Stomach (tissue), 4 donors: ENCODE results near the gene EDEM2.

ENCODE experiments used
- EP300 ChIP-seq: sonication (generic); formaldehyde crosslinking; IDR thresholded peaks from one replicate; pipeline ENCODE4 v1.6.1; 2017; ENCODE audit warnings: antibody characterized with exemption
- POLR2AphosphoS5 ChIP-seq, 3 donors: sonication (generic); formaldehyde crosslinking; IDR thresholded peaks; one replicate each; pipeline ENCODE4 v1.6.1; 2016; ENCODE audit warnings: antibody characterized with exemption in 3 of 3
- TF ChIP-seq, protein P1 (sequence below), 7 experiments: fragments of 450-650 bp in 4 of 7; fragments of 200-600 bp in 3 of 7; sonication (generic) in 3 of 7; IDR thresholded peaks; one replicate each; pipeline ENCODE4 v1.5.1; 2016 to 2019; ENCODE audit warnings: antibody characterized with exemption in 7 of 7, control low read depth in 2 of 7, mild to moderate bottlenecking in 1 of 7

DNA sequence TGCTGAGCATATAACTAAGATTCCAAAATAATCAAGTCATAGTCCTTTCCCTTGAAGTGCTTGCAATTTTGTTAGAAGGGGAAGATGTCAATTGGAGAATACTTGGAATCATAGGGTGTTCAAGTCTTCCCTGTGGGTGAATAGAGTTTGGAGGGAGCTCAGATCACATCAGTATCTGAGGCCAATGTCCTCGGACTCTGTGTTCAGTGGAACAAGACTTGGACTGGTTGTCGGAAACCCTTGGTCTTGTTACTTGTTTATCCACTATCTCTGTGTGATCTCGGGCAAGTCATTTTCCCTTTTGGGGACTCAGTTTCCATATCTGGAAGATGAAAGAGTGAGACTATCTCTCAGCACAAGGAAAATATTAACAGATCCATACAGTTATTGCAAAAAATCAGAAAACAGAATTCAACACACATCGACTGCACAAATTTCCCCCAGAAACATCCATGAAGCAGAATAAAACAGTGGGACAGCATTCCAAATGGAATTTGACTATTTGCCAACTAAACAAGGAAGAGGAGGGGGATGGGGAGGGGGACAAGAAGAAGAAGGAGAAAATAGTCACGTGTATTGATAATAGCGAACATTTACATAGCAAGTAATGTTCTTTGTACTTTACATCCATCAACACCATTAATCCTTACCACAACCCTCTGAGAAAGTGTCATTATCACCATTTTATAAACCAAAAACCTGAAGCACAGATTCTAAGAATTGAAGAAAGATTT lies 3.9 kb upstream of the EDEM2 start:
- TF ChIP-seq POLR2AphosphoS5 (IDR thresholded peaks at IDR 0.05) (no peak), EP300 (no peak)
- TF ChIP-seq, protein P1, sequence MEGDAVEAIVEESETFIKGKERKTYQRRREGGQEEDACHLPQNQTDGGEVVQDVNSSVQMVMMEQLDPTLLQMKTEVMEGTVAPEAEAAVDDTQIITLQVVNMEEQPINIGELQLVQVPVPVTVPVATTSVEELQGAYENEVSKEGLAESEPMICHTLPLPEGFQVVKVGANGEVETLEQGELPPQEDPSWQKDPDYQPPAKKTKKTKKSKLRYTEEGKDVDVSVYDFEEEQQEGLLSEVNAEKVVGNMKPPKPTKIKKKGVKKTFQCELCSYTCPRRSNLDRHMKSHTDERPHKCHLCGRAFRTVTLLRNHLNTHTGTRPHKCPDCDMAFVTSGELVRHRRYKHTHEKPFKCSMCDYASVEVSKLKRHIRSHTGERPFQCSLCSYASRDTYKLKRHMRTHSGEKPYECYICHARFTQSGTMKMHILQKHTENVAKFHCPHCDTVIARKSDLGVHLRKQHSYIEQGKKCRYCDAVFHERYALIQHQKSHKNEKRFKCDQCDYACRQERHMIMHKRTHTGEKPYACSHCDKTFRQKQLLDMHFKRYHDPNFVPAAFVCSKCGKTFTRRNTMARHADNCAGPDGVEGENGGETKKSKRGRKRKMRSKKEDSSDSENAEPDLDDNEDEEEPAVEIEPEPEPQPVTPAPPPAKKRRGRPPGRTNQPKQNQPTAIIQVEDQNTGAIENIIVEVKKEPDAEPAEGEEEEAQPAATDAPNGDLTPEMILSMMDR (IDR thresholded peaks at IDR 0.05) = no peak
